ENCODE data around the gene ABHD10.
"Not testable (repeated sequence)": the region's sequence is repeated elsewhere in the genome, so short reads cannot be mapped to it uniquely, and the experiment has no call there.

The ABHD10 gene

DNA sequence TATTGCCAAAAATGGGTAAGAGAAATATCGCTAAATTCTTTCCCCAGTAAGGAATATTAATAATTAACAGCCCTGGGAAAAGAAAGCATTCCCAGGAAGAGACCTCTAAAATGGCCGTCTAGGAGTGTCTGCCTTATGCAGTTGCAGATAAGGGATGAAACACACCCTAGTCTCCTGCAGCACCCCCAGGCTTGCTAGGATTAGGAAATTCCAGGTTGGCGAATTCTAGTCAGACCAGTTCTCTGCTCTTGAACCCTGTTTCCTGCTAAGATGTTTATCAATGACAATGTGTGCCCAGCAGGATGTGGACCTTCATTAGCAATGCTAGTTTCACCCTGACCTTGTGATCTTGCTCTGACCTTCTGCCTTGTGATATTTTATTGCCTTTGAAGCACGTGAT, 58.4 kb downstream of the ABHD10 start:
- not testable (repeated sequence) for DNase-seq

DNA sequence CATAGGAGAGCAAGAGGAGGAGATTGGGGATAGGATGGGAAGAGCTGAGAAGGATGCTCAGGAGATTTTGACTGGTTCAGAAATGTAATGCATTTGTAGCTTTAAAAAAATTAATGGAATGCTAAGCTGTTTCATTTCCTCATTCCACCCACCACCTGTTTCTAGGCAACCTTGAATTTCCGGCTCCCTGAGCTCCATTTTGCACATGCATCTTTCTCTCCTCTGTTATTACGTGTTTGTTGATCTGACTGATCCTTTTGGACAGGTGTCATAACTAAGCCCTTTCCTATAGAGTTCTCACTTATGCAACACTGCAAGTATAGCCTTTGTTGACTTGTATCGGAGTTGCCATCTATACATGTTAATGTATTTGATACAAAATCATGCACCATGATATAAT, 60.0 kb downstream of the ABHD10 start:
- DNase-seq, result no peak

DNA sequence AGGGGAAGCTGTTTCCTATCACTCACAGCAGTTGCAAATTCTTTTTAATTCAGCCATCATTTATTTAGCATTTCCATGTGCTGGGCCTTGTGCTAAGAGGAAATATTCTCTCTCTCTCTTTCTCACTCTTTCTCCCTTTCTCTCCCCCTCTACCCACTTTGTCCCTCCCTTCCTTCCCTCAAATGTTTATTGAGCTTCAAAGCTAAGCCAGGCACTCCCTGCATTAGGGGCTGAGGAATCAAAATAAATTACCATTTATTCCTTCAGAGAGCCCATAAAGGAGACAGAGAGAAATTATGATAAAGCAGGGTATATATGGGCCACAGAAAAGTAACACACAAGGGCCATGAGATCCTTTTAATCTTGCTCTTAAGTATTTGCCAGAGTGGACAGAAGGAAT, 62.5 kb downstream of the ABHD10 start:
- DNase-seq, result no peak

DNA sequence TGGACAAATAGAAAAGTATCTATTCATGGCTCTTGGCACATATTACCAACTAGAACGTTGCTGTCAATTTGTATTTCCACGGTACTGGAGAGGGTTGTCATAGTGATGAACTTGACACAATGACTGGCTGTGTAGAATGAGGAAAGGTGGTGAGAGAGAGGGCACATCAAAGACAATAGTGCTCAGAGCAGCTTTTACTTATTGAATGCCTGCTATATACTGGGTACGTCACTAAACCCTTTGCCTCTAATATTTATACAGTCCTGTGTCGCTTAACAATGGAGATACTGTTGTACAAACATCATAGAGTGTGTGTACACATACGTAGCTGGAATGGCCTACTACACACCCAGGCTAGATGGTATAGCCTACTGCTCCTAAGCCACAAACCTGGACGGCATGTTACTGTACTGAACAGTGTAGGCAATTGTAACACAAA, 64.0 kb downstream of the ABHD10 start:
- DNase-seq, result no peak

Data from 8988T (cell line).